ENCODE measurements around the gene DACH2. TPM values are rescaled to one million over a fixed set of nuclear protein-coding genes. Genes with fewer than 3 reads are reported as not detected.
A peak's percentile ranks its signal among the peaks of the same experiment; 100 is the strongest.

DACH2 gene
- total RNA-seq, 1 experiment from 2014 or later, result 2.7 TPM

GRCh38 chrX:86805241-86805640 is 657.0 kb downstream of the DACH2 start:
- H3K4me3 ChIP-seq (ENCODE audit: insufficient read depth, low read depth, low read length), result no peak overlapping the region
- no peaks in the 10 kb centered on the region for H3K27me3 ChIP-seq (ENCODE audit: control insufficient read depth, insufficient read depth, low read length)
- no peak for DNase-seq
- no peaks in the 10 kb centered on the region for H3K36me3 ChIP-seq (replicated peaks; ENCODE audit: control insufficient read depth, insufficient read depth, low read length)

GRCh38 chrX:86806786-86807185 is 658.5 kb downstream of the DACH2 start:
- no peaks in the 10 kb centered on the region for H3K36me3 ChIP-seq (replicated peaks; ENCODE audit: control insufficient read depth, insufficient read depth, low read length)
- H3K27me3 ChIP-seq (ENCODE audit: control insufficient read depth, insufficient read depth, low read length), result no peaks in the 10 kb centered on the region
- peak; percentile 31 for DNase-seq
- H3K4me3 ChIP-seq (ENCODE audit: insufficient read depth, low read depth, low read length), result no peak overlapping the region

DNA sequence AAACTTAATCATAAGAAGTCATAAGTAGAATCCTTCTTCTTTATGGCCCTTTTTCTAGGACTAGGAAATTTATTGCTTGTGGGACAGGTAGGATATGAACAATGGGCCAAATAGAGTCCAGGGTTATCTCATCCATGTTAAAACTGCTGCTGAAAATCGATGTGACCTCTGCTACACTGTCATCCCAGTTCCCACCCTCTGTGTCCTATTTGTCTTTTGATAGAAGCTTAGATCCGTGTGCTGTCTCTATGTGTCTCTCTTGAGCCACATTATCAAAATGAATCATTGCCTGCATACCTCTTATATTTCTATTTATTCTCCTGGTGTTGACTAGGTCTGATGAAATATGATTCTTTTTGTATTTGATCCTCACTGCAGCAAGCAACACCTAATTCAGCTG is 661.4 kb downstream of the DACH2 start:
- H3K27me3 ChIP-seq (ENCODE audit: control insufficient read depth, insufficient read depth, low read length), result no peaks in the 10 kb centered on the region
- no peak for DNase-seq
- H3K4me3 ChIP-seq (ENCODE audit: insufficient read depth, low read depth, low read length), result no peak overlapping the region
- no peaks in the 10 kb centered on the region for H3K36me3 ChIP-seq (replicated peaks; ENCODE audit: control insufficient read depth, insufficient read depth, low read length)

DNA sequence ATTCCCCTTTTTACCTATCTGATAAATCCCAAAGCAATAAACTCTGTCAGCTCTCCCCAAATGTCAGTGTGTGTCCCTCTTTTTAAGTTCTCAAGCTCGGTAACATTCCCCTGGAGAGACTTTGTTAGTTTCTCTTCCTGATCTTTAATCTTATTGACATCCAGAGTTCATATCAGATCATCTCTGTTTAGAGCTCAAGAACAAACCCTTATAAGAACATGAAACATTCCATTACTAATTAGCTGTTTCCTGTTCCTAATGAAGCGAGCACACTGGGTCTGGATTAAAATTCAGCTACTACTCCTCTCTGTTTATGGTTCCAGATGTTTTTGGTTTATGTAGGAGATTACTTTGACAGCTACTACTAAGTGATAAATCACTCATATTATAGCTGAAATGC is 681.5 kb downstream of the DACH2 start:
- DNase-seq, result no peak

DNA sequence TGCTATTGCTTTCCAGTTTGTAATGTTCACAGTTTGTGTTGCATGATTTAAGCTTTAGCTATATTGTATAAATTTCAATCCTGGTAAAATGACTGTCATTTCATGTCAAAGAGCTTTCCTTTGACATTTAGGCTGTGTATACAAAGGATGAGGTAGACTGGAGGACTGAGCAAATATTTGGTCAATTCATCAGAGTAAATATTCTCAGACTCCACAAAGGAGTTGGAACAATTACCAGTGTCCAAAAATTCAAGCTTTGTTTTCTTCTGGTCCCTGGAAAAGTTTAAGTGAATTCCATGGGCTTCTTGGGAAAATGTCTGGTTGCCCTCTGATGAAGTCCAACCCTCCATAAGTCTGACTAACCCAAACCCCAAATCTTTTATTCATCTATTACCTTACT is 682.4 kb downstream of the DACH2 start:
- DNase-seq, result no peak
- Histone ChIP-seq H3K36me3 (replicated peaks; ENCODE audit: control insufficient read depth, insufficient read depth, low read length) (no peaks in the 10 kb centered on the region), H3K4me3 (ENCODE audit: insufficient read depth, low read depth, low read length) (no peak overlapping the region), H3K27me3 (ENCODE audit: control insufficient read depth, insufficient read depth, low read length) (no peaks in the 10 kb centered on the region)

More for the DNA sequence above, 681.5 kb downstream of the DACH2 start:
- Histone ChIP-seq H3K27me3 (ENCODE audit: control insufficient read depth, insufficient read depth, low read length) (no peaks in the 10 kb centered on the region), H3K36me3 (replicated peaks; ENCODE audit: control insufficient read depth, insufficient read depth, low read length) (no peaks in the 10 kb centered on the region), H3K4me3 (ENCODE audit: insufficient read depth, low read depth, low read length) (no peak overlapping the region)

DNA sequence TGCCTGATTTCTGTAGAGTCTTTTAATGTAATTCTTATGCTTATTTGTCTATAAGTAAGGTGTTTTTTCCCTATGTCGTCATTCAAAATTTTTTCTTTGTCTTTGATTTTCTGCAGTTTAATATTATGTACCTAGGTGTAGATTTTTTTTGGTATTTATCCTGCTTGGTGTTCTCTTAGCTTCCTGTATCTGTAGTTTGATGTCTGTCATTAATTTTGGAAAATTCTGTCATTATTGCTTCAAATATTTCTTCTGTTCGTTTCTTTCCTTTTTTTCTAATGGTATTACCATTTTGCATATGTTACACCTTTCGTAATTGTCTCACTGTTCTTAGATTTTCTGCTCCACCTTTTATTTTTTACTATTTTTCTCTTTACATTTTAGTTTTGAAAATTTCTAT is 696.9 kb downstream of the DACH2 start:
- DNase-seq, result no peak
- no peaks in the 10 kb centered on the region for H3K27me3 ChIP-seq (ENCODE audit: control insufficient read depth, insufficient read depth, low read length)
- no peaks in the 10 kb centered on the region for H3K36me3 ChIP-seq (replicated peaks; ENCODE audit: control insufficient read depth, insufficient read depth, low read length)
- H3K4me3 ChIP-seq (ENCODE audit: insufficient read depth, low read depth, low read length), result no peak overlapping the region

Other genes with a start within 250 kb of the DACH2 start
- 13.9 and 17.1 TPM in 2 replicates for gene CHM, start 100.9 kb upstream of the DACH2 start, total RNA-seq (2014; rRNA removed; shearing (Covaris generic))